ENCODE data around the gene USF3.

USF3 gene

GRCh38 chr3:113719758-113720157, 23.3 kb upstream of the USF3 start:
- no peak overlapping the region for H3K4me2 ChIP-seq (ENCODE audit: low read depth, low read length, poor library complexity, severe bottlenecking)
- peaks cover 5% of the 10 kb centered on the region for H4K20me1 ChIP-seq (ENCODE audit: insufficient read depth, low read length, poor library complexity, severe bottlenecking)
- no peak overlapping the region for H2AFZ ChIP-seq (ENCODE audit: low read length)
- H3K4me1 ChIP-seq (ENCODE audit: insufficient read depth, low read length, poor library complexity, severe bottlenecking), result peaks cover 15% of the 10 kb centered on the region
- no peak overlapping the region for H3K4me3 ChIP-seq (ENCODE audit: low read length, poor library complexity, severe bottlenecking)
- H3K9me3 ChIP-seq (ENCODE audit: insufficient read depth, low read depth, low read length), result no peaks in the 10 kb centered on the region
- H3K9me2 ChIP-seq (replicated peaks; ENCODE audit: low read depth, low read length), result no peaks in the 10 kb centered on the region
- peaks cover 58% of the 10 kb centered on the region for H3K36me3 ChIP-seq (ENCODE audit: insufficient read depth, low read length)
- H3K27me3 ChIP-seq (ENCODE audit: insufficient read depth, low read length, poor library complexity, severe bottlenecking), result no peaks in the 10 kb centered on the region
- H3K9ac ChIP-seq (ENCODE audit: low read depth, low read length, poor library complexity, severe bottlenecking), result no peak overlapping the region
- TF ChIP-seq, protein P1, sequence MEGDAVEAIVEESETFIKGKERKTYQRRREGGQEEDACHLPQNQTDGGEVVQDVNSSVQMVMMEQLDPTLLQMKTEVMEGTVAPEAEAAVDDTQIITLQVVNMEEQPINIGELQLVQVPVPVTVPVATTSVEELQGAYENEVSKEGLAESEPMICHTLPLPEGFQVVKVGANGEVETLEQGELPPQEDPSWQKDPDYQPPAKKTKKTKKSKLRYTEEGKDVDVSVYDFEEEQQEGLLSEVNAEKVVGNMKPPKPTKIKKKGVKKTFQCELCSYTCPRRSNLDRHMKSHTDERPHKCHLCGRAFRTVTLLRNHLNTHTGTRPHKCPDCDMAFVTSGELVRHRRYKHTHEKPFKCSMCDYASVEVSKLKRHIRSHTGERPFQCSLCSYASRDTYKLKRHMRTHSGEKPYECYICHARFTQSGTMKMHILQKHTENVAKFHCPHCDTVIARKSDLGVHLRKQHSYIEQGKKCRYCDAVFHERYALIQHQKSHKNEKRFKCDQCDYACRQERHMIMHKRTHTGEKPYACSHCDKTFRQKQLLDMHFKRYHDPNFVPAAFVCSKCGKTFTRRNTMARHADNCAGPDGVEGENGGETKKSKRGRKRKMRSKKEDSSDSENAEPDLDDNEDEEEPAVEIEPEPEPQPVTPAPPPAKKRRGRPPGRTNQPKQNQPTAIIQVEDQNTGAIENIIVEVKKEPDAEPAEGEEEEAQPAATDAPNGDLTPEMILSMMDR (conservative IDR thresholded peaks at IDR 0.05; ENCODE audit: low read length), result no peak
- no peak for TF ChIP-seq EZH2phosphoT487 (IDR thresholded peaks at IDR 0.05; ENCODE audit: borderline replicate concordance)
- peaks cover 19% of the 10 kb centered on the region for H3K79me2 ChIP-seq (ENCODE audit: insufficient read depth, low read length)
- H3F3A ChIP-seq (ENCODE audit: low read depth), result no peaks in the 10 kb centered on the region

GRCh38 chr3:113719294-113719693, 22.9 kb upstream of the USF3 start:
- Histone ChIP-seq H3K4me1 (ENCODE audit: insufficient read depth, low read length, poor library complexity, severe bottlenecking) (peaks cover 15% of the 10 kb centered on the region), H2AFZ (ENCODE audit: low read length) (no peak overlapping the region), H3K4me2 (ENCODE audit: low read depth, low read length, poor library complexity, severe bottlenecking) (no peak overlapping the region), H3K79me2 (ENCODE audit: insufficient read depth, low read length) (peaks cover 15% of the 10 kb centered on the region), H3K9me3 (ENCODE audit: insufficient read depth, low read depth, low read length) (no peaks in the 10 kb centered on the region), H4K20me1 (ENCODE audit: insufficient read depth, low read length, poor library complexity, severe bottlenecking) (peaks cover under 1% of the 10 kb centered on the region), H3F3A (ENCODE audit: low read depth) (no peaks in the 10 kb centered on the region), H3K36me3 (ENCODE audit: insufficient read depth, low read length) (peaks cover 58% of the 10 kb centered on the region), H3K9me2 (replicated peaks; ENCODE audit: low read depth, low read length) (no peaks in the 10 kb centered on the region), H3K27me3 (ENCODE audit: insufficient read depth, low read length, poor library complexity, severe bottlenecking) (no peaks in the 10 kb centered on the region), H3K9ac (ENCODE audit: low read depth, low read length, poor library complexity, severe bottlenecking) (no peak overlapping the region), H3K4me3 (ENCODE audit: low read length, poor library complexity, severe bottlenecking) (no peak overlapping the region)
- TF ChIP-seq, protein P1 (conservative IDR thresholded peaks at IDR 0.05; ENCODE audit: low read length), result no peak
- TF ChIP-seq EZH2phosphoT487 (IDR thresholded peaks at IDR 0.05; ENCODE audit: borderline replicate concordance), result no peak

DNA sequence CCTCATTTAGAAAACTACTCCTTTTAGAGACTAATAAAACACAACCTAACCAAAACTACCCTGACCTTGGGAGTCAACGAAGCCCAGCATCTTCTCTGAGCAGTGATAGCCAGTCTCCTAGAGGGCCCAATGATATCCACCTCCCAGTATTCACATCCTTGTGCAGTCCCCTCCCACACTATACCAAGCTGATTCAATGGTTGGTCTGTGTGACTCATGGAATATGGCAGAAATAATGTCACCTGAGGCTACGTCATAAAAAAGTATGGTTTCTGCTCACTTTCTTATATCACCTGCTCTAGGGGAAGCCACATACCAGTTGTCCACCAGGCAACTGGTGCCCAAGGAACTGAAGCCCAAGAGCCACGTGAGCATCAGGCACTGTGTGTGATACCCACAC, 21.4 kb upstream of the USF3 start:
- H3K4me2 ChIP-seq (ENCODE audit: low read depth, low read length, poor library complexity, severe bottlenecking), result no peak overlapping the region
- no peak overlapping the region for H3K9ac ChIP-seq (ENCODE audit: low read depth, low read length, poor library complexity, severe bottlenecking)
- H3K4me3 ChIP-seq (ENCODE audit: low read length, poor library complexity, severe bottlenecking), result no peak overlapping the region
- TF ChIP-seq, protein P1 (conservative IDR thresholded peaks at IDR 0.05; ENCODE audit: low read length), result no peak
- no peak for TF ChIP-seq EZH2phosphoT487 (IDR thresholded peaks at IDR 0.05; ENCODE audit: borderline replicate concordance)
- H2AFZ ChIP-seq (ENCODE audit: low read length), result no peak overlapping the region
- peaks cover 49% of the 10 kb centered on the region for H3K36me3 ChIP-seq (ENCODE audit: insufficient read depth, low read length)
- H3K9me2 ChIP-seq (replicated peaks; ENCODE audit: low read depth, low read length), result no peaks in the 10 kb centered on the region
- no peaks in the 10 kb centered on the region for H4K20me1 ChIP-seq (ENCODE audit: insufficient read depth, low read length, poor library complexity, severe bottlenecking)
- H3K79me2 ChIP-seq (ENCODE audit: insufficient read depth, low read length), result no peaks in the 10 kb centered on the region
- peaks cover 15% of the 10 kb centered on the region for H3K4me1 ChIP-seq (ENCODE audit: insufficient read depth, low read length, poor library complexity, severe bottlenecking)
- H3K9me3 ChIP-seq (ENCODE audit: insufficient read depth, low read depth, low read length), result no peaks in the 10 kb centered on the region
- no peaks in the 10 kb centered on the region for H3F3A ChIP-seq (ENCODE audit: low read depth)
- H3K27me3 ChIP-seq (ENCODE audit: insufficient read depth, low read length, poor library complexity, severe bottlenecking), result no peaks in the 10 kb centered on the region
